B cell (primary cell): ENCODE measurements around the gene MYL12B.

Experiments
- EZH2 ChIP-seq: IDR thresholded peaks from 2 replicates; pipeline ENCODE4 v1.6.1; 2012; ENCODE audit warnings: borderline replicate concordance, low read depth, mild to moderate bottlenecking, moderate library complexity, low read length; ENCODE audit not compliant: insufficient read depth, poor library complexity, severe bottlenecking
- TF ChIP-seq, protein P1 (sequence below): fragments of 200-600 bp; IDR thresholded peaks from one replicate; pipeline ENCODE4 v1.8.0; 2022; ENCODE audit warnings: antibody characterized with exemption, mild to moderate bottlenecking

DNA sequence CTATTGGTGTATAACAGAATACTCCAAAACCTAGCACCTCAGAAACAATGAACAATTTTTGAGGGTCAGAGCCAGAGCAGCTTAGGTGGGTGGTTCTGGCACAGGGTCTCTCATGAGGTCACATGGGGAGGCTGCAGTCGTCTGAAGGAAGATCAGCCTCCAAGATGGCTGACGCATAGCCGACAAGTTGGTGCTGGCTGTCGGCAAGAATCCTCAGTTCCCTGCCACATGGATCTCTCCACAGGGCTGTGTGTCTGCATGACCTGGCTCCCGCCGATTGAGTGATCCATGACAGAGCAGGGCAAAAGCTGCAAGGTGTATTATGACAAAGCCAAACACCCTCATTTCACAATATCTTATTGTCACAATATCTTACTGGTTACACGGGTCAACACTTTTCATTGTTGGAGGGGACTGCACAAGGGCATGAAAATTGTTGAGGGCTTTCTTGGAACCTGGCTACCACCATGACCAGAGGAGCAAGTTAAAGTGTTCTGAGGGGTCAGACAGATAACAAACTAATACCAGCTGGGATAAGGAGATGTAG, 4.2 kb downstream of the MYL12B start:
- TF ChIP-seq, protein P1, sequence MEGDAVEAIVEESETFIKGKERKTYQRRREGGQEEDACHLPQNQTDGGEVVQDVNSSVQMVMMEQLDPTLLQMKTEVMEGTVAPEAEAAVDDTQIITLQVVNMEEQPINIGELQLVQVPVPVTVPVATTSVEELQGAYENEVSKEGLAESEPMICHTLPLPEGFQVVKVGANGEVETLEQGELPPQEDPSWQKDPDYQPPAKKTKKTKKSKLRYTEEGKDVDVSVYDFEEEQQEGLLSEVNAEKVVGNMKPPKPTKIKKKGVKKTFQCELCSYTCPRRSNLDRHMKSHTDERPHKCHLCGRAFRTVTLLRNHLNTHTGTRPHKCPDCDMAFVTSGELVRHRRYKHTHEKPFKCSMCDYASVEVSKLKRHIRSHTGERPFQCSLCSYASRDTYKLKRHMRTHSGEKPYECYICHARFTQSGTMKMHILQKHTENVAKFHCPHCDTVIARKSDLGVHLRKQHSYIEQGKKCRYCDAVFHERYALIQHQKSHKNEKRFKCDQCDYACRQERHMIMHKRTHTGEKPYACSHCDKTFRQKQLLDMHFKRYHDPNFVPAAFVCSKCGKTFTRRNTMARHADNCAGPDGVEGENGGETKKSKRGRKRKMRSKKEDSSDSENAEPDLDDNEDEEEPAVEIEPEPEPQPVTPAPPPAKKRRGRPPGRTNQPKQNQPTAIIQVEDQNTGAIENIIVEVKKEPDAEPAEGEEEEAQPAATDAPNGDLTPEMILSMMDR: no peak
- no peak for TF ChIP-seq EZH2
